SK-N-SH (cell line): Measurements from ENCODE around the gene TMEM221. TPM values are rescaled to one million over a fixed set of nuclear protein-coding genes. Genes with fewer than 3 reads are reported as not detected.

ENCODE experiments used
- CTCF ChIA-PET: fragments of 300-600, 350-600 bp; formaldehyde crosslinking; extraction: SDS; loops from one replicate; lab custom pipeline; 2021; lab: Yijun Ruan, JAX
- POLR2A ChIA-PET: fragments of 350-600 bp; sonication (Branson Sonifier 250); formaldehyde crosslinking; extraction: SDS; loops from one replicate; lab custom pipeline; 2020; ENCODE audit warnings: antibody characterized with exemption, inconsistent platforms; lab: Yijun Ruan, JAX
- DNase-seq: peaks from one replicate; pipeline ENCODE4 v3.0.0; 2012
- H2AFZ ChIP-seq: fragments of 200-600 bp; sonication (generic); 2 replicates; pipeline ENCODE4 v1.8.1; 2016; ENCODE audit warnings: antibody characterized with exemption, mild to moderate bottlenecking, low read depth
- H3F3A ChIP-seq: fragments of 200-600 bp; sonication (generic); replicated peaks from 2 replicates; pipeline ENCODE3; 2016; ENCODE audit warnings: antibody characterized with exemption, mild to moderate bottlenecking; ENCODE audit not compliant: insufficient read depth
- H3K27ac ChIP-seq, 2 experiments: fragments of 200-500 bp in 1 of 2; fragments of 200-600 bp in 1 of 2; sonication (Bioruptor generic) in 1 of 2; sonication (generic), shearing (Covaris generic) in 1 of 2; 2 replicates each; pipeline versions ENCODE4 v1.5.1 to v1.6.1; 2014 to 2016; ENCODE audit warnings: low read depth in 2 of 2, inconsistent platforms in 1 of 2, low read length in 1 of 2, mild to moderate bottlenecking in 1 of 2, mixed read lengths in 1 of 2
- H3K27me3 ChIP-seq: fragments of 200-600 bp; sonication (generic), shearing (Covaris generic); 2 replicates; pipeline ENCODE4 v1.6.1; 2016; ENCODE audit warnings: mixed run types; ENCODE audit not compliant: insufficient read depth
- H3K36me3 ChIP-seq, 2 experiments: fragments of 200-500 bp in 1 of 2; fragments of 200-600 bp in 1 of 2; sonication (Bioruptor generic) in 1 of 2; sonication (generic) in 1 of 2; replicated peaks in 1 of 2; 2 replicates each; pipeline versions ENCODE3 to v1.5.1; 2014 to 2016; ENCODE audit warnings: low read length in 1 of 2, mild to moderate bottlenecking in 1 of 2; ENCODE audit not compliant: insufficient read depth in 2 of 2, control insufficient read depth in 1 of 2
- H3K4me1 ChIP-seq, 2 experiments: fragments of 200-500 bp in 1 of 2; fragments of 200-600 bp in 1 of 2; sonication (Bioruptor generic) in 1 of 2; sonication (generic), shearing (Covaris generic) in 1 of 2; 2 replicates each; pipeline versions ENCODE4 v1.5.1 to v1.6.1; 2014 to 2016; ENCODE audit warnings: low read depth in 1 of 2, low read length in 1 of 2, mixed run types in 1 of 2; ENCODE audit not compliant: insufficient read depth in 2 of 2, control insufficient read depth in 1 of 2
- H3K4me2 ChIP-seq: fragments of 200-600 bp; sonication (generic), shearing (Covaris generic); 2 replicates; pipeline ENCODE4 v1.6.1; 2017; ENCODE audit warnings: mixed run types
- H3K4me3 ChIP-seq, 2 experiments: fragments of 200-500 bp in 1 of 2; fragments of 200-600 bp in 1 of 2; sonication (Bioruptor generic) in 1 of 2; sonication (generic), shearing (Covaris generic) in 1 of 2; 2 replicates each; pipeline versions ENCODE4 v1.5.1 to v1.8.1; 2014 to 2016; ENCODE audit warnings: low read depth in 2 of 2, inconsistent platforms in 1 of 2, low read length in 1 of 2, mild to moderate bottlenecking in 1 of 2, mixed read lengths in 1 of 2, moderate library complexity in 1 of 2
- H3K79me2 ChIP-seq: fragments of 200-600 bp; sonication (generic); 2 replicates; pipeline ENCODE4 v1.8.1; 2017; ENCODE audit warnings: mild to moderate bottlenecking; ENCODE audit not compliant: insufficient read depth
- H3K9ac ChIP-seq: fragments of 200-600 bp; sonication (generic); 2 replicates; pipeline ENCODE4 v1.6.1; 2017; ENCODE audit warnings: mixed run types
- H3K9me2 ChIP-seq: fragments of 200-600 bp; sonication (generic); 2 replicates; pipeline ENCODE4 v1.6.1; 2017; ENCODE audit warnings: mixed run types
- H3K9me3 ChIP-seq: fragments of 200-600 bp; sonication (generic); 2 replicates; pipeline ENCODE4 v1.6.1; 2017; ENCODE audit warnings: mixed run types, mild to moderate bottlenecking, moderate library complexity
- H4K20me1 ChIP-seq: fragments of 200-600 bp; sonication (generic); 2 replicates; pipeline ENCODE4 v1.6.1; 2017; ENCODE audit warnings: mild to moderate bottlenecking, mixed run types; ENCODE audit not compliant: insufficient read depth
- ELF1 ChIP-seq: IDR thresholded peaks from 2 replicates; pipeline ENCODE4 v1.4.0; 2012
- EZH2phosphoT487 ChIP-seq: fragments of 200-600 bp; sonication (generic); IDR thresholded peaks from 2 replicates; pipeline ENCODE4 v1.6.1; 2017; ENCODE audit warnings: low read depth, mixed run types, mild to moderate bottlenecking, antibody characterized with exemption, moderate library complexity, borderline replicate concordance
- FOSL2 ChIP-seq: IDR thresholded peaks from 2 replicates; pipeline ENCODE4 v1.4.0; 2012; ENCODE audit warnings: low read depth, mild to moderate bottlenecking, moderate library complexity, borderline replicate concordance
- JUND ChIP-seq: IDR thresholded peaks from 2 replicates; pipeline ENCODE4 v1.4.0; 2012
- MXI1 ChIP-seq: IDR thresholded peaks from 2 replicates; pipeline ENCODE4 v1.6.1; 2012; ENCODE audit warnings: mild to moderate bottlenecking, low read depth, low read length, improper control_type of control experiment
- POLR2AphosphoS5 ChIP-seq: IDR thresholded peaks from 2 replicates; pipeline ENCODE4 v1.6.1; 2012; ENCODE audit warnings: low read depth, low read length
- RCOR1 ChIP-seq: fragments of 150-350 bp; IDR thresholded peaks from 2 replicates; pipeline ENCODE4 v1.6.1; 2017; ENCODE audit warnings: antibody characterized with exemption, low read length
- RFX5 ChIP-seq: IDR thresholded peaks from 2 replicates; pipeline ENCODE4 v1.6.1; 2012; ENCODE audit warnings: mild to moderate bottlenecking, improper control_type of control experiment, low read length
- SIN3A ChIP-seq: IDR thresholded peaks from 2 replicates; pipeline ENCODE4 v1.6.1; 2012; ENCODE audit warnings: low read depth, mild to moderate bottlenecking, low read length, moderate library complexity, borderline replicate concordance
- TAF1 ChIP-seq: IDR thresholded peaks from 2 replicates; pipeline ENCODE4 v1.6.1; 2012; ENCODE audit warnings: low read depth, mild to moderate bottlenecking, low read length, moderate library complexity, borderline replicate concordance
- TCF12 ChIP-seq: IDR thresholded peaks from 2 replicates; pipeline ENCODE4 v1.4.0; 2012
- WGBS: methylation state at CpG from one replicate; pipeline ENCODE4 v1.1.6; 2017; ENCODE audit warnings: low lambda C conversion rate; 5-methylcytosine and 5-hydroxymethylcytosine counted together
- polyA plus RNA-seq, 3 experiments: library from polyadenylated mRNA; depleted of rRNA; stranded (reverse); fragments of >200 nt; gene quantifications; 2 replicates each; pipeline ENCODE4 v1.2.3, GENCODE V29; 2012
- TF ChIP-seq, protein P1 (sequence below): fragments of 150-350 bp; IDR thresholded peaks from 2 replicates; pipeline ENCODE4 v1.6.1; 2016; ENCODE audit warnings: mild to moderate bottlenecking, low read depth, low read length
- TF ChIP-seq, protein P2 (sequence below): IDR thresholded peaks from 2 replicates; pipeline ENCODE4 v1.4.0; 2012; ENCODE audit warnings: low read depth, borderline replicate concordance
- TF ChIP-seq, protein P3 (sequence below): fragments of 150-350 bp; IDR thresholded peaks from 2 replicates; pipeline ENCODE4 v1.6.1; 2017; ENCODE audit warnings: antibody characterized with exemption, low read length, low read depth, borderline replicate concordance

Gene TMEM221
- polyA plus RNA-seq, 1 of the 3 experiments (the other 2 are of a cell fraction): 0.62 TPM

DNA sequence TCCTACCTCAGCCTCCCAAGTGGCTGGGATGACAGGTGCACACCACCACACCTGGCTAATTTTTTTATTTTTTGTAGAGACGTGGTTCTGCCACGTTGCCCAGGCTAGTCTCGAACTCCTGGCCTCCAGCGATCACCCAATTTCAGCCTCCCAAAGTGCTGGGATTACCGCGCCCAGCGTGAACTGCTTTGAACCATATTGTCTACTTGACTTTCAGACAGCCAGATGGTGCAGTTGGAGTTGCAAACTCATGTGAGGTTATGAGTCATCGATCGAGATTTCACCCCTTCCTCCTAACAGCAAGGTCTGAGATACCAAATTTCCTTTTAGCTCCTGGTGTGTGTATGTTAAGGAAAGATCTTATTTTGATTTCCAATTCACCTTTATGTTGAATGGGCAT lies 24.6 kb upstream of the TMEM221 start:
- Histone ChIP-seq H2AFZ (no peak overlapping the region), H3K9me2 (no peaks in the 10 kb centered on the region), H3K9ac (no peak overlapping the region), H3K27me3 (no peaks in the 10 kb centered on the region), H3K9me3 (no peaks in the 10 kb centered on the region), H3K36me3 (no peaks in the 10 kb centered on the region), H3K4me3 (no peak overlapping the region), H3K4me2 (0 out of 2 replicates have a peak overlapping the region, but pooled peaks have one; percentile 41), H3K4me1 (peaks cover 12 to 15% of the 10 kb centered on the region in 2 experiments; a peak in 3 of 4 replicates), H4K20me1 (no peaks in the 10 kb centered on the region; the same call in 1 of the 2 replicates), H3K79me2 (peaks cover 46% of the 10 kb centered on the region), H3F3A (no peaks in the 10 kb centered on the region), H3K27ac (peak overlapping the region in 1 of 2 experiments; percentile 34; a peak in 1 of 4 replicates)
- ChIA-PET POLR2A (no interaction called here), CTCF (no interaction called here)
- 80% methylated on average over 9 of the region's 9 CpGs for WGBS
- DNase-seq: no peak
- TF ChIP-seq TCF12 (peak; percentile 38; the same call in 1 of the 2 replicates), JUND (peak; percentile 51; the same call in 1 of the 2 replicates), RCOR1 (no peak), RFX5 (no peak), FOSL2 (peak; percentile 78; the same call in 1 of the 2 replicates), ELF1 (no peak)

DNA sequence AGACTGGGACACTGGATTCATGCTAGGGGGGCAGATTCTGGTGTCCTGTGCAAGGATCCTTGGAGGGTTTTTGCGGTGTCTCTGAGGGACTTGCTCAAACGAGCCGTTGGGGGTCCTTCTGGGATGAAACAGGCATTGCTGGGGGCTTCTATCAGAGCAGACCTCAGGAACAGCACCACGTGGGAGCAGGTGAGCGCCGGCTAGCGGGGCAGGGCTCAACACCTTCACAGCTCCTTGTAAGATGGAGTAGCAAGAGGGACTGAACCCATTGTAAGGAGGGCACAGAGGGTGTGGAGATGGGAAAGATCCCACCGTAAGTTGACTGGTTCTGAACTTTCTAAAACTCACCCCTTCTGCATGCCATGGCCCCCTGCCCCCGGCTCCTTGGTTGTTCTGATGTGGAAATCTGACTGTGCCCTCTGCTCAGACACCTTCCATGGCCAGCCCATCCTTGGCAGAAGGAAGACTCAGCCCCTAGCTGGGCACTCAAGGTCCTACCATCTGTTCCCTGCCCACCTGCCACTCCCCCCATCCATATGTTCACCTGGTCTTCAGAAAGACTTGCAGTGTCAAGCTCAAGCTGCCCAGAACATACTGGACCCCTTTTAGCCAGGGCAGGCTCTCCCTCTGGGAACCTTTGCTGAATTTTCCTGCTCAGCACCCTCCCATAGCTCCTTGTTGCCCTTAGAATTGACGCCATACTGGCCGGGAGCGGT lies 23.1 kb upstream of the TMEM221 start:
- Histone ChIP-seq H2AFZ (no peak overlapping the region), H3K4me2 (peak overlapping the region; percentile 93), H3K9ac (peak overlapping the region; percentile 78; the same call in 1 of the 2 replicates), H3K36me3 (no peaks in the 10 kb centered on the region), H4K20me1 (no peaks in the 10 kb centered on the region; the same call in 1 of the 2 replicates), H3K27ac (no peak overlapping the region), H3K9me2 (no peaks in the 10 kb centered on the region), H3K79me2 (peaks cover 36% of the 10 kb centered on the region), H3K4me1 (peaks cover 11 to 15% of the 10 kb centered on the region in 2 experiments; a peak in 3 of 4 replicates), H3K9me3 (no peaks in the 10 kb centered on the region), H3F3A (peaks cover 3% of the 10 kb centered on the region), H3K4me3 (peak overlapping the region; percentile 67 to 72), H3K27me3 (no peaks in the 10 kb centered on the region)
- TF ChIP-seq, protein P1, sequence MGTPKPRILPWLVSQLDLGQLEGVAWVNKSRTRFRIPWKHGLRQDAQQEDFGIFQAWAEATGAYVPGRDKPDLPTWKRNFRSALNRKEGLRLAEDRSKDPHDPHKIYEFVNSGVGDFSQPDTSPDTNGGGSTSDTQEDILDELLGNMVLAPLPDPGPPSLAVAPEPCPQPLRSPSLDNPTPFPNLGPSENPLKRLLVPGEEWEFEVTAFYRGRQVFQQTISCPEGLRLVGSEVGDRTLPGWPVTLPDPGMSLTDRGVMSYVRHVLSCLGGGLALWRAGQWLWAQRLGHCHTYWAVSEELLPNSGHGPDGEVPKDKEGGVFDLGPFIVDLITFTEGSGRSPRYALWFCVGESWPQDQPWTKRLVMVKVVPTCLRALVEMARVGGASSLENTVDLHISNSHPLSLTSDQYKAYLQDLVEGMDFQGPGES: no peak
- TF ChIP-seq, protein P2, sequence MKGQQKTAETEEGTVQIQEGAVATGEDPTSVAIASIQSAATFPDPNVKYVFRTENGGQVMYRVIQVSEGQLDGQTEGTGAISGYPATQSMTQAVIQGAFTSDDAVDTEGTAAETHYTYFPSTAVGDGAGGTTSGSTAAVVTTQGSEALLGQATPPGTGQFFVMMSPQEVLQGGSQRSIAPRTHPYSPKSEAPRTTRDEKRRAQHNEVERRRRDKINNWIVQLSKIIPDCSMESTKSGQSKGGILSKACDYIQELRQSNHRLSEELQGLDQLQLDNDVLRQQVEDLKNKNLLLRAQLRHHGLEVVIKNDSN: no peak
- TF ChIP-seq TCF12: no peak
- TF ChIP-seq SIN3A: no peak
- no peak for TF ChIP-seq JUND
- TF ChIP-seq TAF1: no peak
- no peak for TF ChIP-seq MXI1
- TF ChIP-seq POLR2AphosphoS5: no peak
- TF ChIP-seq, protein P3, sequence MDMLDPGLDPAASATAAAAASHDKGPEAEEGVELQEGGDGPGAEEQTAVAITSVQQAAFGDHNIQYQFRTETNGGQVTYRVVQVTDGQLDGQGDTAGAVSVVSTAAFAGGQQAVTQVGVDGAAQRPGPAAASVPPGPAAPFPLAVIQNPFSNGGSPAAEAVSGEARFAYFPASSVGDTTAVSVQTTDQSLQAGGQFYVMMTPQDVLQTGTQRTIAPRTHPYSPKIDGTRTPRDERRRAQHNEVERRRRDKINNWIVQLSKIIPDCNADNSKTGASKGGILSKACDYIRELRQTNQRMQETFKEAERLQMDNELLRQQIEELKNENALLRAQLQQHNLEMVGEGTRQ: no peak
- no peak for TF ChIP-seq EZH2phosphoT487
- 64% methylated on average over 12 of the region's 12 CpGs for WGBS
- CTCF ChIA-PET: interaction anchor here (0.9 to 2.7 kb wide), 6 partner anchors 8 to 85 kb away, joined by 3 to 8 read pairs (median 4); partner anchors contain the start of gene PGLS
- POLR2A ChIA-PET: interaction anchor here (1.0 kb wide), 1 partner anchor 52 kb away, joined by 3 read pairs; no protein-coding TSS in a partner anchor
- DNase-seq: no peak
